GM21390 (cell line): ENCODE results near the gene IL17RD.

Experiments used
- ATAC-seq: cut with Tn5 transposase; IDR thresholded peaks from one replicate; pipeline ENCODE4 v1.9.1; 2021; ENCODE audit not compliant: unreplicated experiment

The IL17RD gene

GRCh38 chr3:57164657-57165573 is at the start of gene IL17RD:
Gene IL17RD (minus strand): TSS chr3:57165353. CDS start chr3:57165286, 67 bp downstream.
- peak; percentile 48 for ATAC-seq

- no peak for ATAC-seq
These were observed 41.3 kb upstream of the IL17RD start for GRCh38 chr3:57206423-57206822.

DNA sequence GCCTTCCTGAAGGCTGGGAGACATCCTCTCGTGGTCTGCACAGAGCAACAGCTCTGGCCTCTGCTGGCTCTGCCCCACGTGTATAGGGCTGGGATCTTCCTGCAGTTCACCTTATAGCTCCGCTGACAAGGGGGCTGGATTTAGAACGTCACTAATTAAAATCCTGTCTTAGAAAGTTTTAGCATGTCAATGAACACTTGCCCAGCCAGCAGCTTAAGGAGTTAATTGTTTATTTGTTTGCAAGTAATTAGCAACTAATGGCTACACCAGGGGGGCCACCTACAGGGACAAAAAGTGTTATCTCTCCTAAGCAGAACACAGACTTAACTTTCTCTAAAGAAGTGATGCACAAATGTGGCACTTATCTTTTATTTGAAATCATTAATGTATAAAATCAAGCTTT is 34.7 kb upstream of the IL17RD start, which contains the start of gene HESX1:
TSS of gene HESX1 (minus strand) at position 84 of the 403 bp plus-strand sequence. CDS start at position 24, 60 bp downstream.
- no peak for ATAC-seq

DNA sequence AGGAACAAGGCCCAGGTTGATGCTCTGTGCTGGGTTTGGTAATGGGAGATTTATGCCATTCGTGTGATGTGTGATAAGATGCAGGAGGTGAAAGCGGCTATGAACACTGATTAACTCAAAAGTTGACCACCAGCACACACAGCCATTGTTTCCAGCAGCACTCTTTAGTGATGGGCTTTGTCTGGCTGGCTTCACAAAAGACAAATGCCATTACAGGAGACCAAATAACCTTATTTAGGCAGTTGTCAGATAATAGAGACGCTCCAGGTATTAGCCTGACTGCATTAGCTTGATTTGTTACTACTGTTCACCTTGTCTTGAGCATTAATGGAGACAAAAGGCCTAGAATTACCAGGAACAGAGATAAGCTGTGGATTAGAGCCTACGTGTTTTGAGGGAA is 29.5 kb upstream of the IL17RD start:
- ATAC-seq = no peak

GRCh38 chr3:57192028-57192427 is 26.9 kb upstream of the IL17RD start:
- ATAC-seq = no peak

DNA sequence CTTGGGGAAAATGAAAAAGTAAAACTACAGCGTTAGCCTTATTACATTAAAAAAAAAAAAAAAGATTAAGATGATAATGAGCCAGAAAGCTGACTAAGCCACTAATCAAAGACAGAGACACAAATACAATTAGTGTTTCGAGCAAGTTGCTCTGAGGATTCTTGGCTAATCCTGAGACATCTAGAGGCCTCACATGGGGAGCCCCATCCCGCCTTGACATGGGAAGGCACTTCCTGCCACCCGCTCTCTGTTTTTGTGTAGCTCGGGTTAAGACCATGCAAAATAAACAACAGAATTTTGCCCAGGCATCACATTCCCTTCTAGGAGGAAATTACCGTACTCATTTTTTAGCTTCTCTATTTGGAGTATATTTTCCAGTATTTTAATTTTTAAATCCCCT is 19.4 kb upstream of the IL17RD start:
- no peak for ATAC-seq

- no peak for ATAC-seq
These were observed 14.6 kb upstream of the IL17RD start for GRCh38 chr3:57179580-57180410.

DNA sequence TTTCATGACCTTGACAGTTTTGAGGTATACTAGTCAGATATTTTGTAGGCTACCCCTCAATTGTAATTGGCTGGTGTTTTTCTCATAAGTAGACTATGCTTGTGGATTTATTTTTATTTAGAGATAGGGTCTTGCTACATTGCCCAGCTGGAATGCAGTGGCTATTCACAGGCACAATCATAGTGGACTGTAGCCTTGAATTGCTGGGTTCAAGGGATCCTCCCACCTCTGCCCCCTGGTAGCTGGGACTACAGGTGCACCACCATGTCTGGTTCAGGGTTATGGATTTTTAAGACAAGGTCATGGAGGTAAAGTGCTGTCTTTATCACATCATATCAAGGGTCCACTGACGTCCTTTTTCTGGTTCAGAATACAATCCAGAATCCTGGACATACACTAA is 10.9 kb upstream of the IL17RD start:
- ATAC-seq = no peak

- no peak for ATAC-seq
These were observed 8.5 kb upstream of the IL17RD start for GRCh38 chr3:57173687-57174086.

GRCh38 chr3:57170946-57171345 is 5.8 kb upstream of the IL17RD start:
- ATAC-seq = no peak

DNA sequence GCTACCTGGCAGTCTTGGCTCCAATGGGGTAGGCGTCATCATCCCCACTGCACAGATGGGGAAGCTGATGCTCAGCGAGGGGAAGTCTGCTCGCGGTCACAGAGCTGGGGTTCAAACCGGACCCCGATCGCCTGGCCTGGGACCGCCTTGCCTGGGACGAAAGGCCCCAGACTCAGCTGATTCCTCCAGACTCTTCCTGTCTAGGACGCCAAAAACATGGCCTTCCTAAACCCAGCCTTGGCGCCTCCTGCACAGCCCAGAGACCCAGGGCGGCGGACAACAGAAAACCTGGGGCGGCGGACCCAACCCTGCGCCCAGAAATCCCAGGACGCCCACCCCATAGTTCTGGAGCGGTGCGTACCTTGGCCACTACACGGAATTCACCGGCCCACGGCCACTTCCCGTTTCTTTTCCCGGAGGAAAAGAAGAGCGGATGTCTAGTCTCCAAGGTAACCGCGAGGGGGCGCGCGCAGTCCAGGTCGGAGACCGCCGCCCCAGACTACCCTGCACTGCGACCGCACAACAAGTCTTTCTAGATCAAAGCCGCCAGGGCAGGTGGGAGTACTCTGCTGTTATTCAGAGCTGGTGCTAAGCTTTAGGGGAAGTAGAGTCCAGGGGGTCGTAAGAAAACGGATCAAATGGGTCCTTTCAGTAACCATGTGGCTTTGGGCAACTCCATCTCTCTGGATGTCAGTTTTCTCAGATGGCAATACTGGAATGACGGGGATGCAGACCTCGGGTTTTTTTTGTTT is 4.9 kb upstream of the IL17RD start:
- peak; percentile 62 for ATAC-seq

DNA sequence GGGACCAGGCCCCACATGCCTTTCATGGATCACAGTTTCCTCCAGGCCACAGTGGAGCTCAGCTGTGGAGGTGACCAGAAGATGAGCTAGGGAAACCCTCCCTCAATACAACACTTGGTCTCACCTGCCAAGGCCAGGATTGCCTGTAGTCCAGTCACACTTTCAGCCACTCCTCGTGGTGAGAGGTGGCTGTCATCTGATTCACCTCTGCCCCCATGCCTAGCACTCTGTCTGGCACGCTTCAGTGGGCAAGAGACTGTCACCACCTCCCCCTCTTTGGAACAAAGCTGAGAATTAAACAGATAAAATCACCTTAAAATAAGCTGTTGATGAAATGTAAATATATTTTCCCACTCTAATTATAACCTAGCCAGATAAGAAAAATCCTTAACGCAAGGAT is 4.0 kb upstream of the IL17RD start:
- no peak for ATAC-seq

GRCh38 chr3:57168151-57168550 is 3.0 kb upstream of the IL17RD start:
- ATAC-seq = no peak

GRCh38 chr3:57166660-57167059 is 1.5 kb upstream of the IL17RD start:
- no peak for ATAC-seq

- ATAC-seq = no peak
These were observed 488 bp upstream of the IL17RD start for GRCh38 chr3:57165641-57166040.

- no peak for ATAC-seq
These were observed 916 bp downstream of the IL17RD start for GRCh38 chr3:57164217-57164656.

GRCh38 chr3:57163751-57164150 is 1.4 kb downstream of the IL17RD start:
- ATAC-seq = no peak

DNA sequence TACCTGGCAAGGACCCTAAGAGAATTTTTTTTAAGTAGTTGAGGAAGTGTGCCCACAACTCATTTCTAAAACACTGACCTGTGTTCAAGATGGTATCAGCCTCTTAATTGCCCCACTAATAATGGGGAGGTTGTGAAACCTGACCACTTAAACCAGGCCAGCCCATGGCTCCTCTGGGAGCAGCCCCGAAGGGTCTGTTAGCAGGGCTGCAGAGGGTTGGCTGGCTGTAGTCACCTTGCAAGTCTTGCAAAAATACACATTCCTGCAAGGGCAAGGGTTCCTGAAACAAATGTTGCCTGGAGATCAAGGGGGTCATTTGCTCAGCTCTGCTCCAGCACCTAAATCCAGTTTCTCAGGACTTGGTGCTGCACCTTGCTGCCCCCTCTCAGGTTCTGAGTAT is 3.2 kb downstream of the IL17RD start:
- ATAC-seq = no peak

- ATAC-seq = no peak
These were observed 4.2 kb downstream of the IL17RD start for GRCh38 chr3:57160765-57161538.

DNA sequence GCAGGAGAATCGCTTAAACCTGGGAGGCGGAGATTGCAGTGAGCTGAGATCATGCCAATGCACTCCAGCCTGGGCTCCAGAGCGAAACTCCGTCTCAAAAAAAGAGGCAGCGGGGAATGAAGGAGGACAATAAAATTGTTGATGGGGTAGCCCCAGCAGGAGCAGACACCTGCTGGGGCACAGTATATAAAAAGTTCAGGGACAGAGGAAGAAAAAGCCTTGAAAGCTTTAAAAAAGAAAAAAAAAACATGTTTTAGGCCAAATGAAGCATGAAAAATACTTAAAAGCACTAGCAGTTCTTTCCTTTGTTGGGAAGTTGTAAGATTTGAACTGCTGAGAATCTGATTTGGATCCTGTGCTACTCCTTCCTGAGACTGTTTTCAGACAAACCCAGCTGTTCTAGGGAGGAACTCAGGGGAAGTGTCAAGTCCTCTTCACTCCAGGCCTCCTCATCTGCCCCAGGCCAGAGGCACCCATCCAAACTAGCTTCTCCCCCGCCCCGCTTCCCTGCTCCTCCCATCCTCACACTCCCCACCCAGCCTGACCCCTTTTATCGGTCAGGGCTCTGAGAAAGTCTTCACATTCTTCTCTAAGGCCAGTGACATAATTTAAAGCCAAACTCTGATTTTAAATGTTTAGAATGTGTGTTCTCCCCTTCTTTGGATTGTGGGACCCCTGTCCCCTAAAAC is 4.9 kb downstream of the IL17RD start:
- ATAC-seq = no peak
